GM12878 (cell line): ENCODE results near the gene FAM217B. TPM values are rescaled to one million over a fixed set of nuclear protein-coding genes. Genes with fewer than 3 reads are reported as not detected.

Experiments
- GATAD2B ChIP-seq: fragments of 450-650 bp; conservative IDR thresholded peaks from 2 replicates; pipeline ENCODE4 v1.6.1; 2017; ENCODE audit warnings: low read depth, mild to moderate bottlenecking, moderate library complexity
- KLF5 ChIP-seq: fragments of 450-650 bp; IDR thresholded peaks from 2 replicates; pipeline ENCODE4 v1.6.1; 2014; ENCODE audit warnings: mild to moderate bottlenecking; ENCODE audit not compliant: partially characterized antibody
- NKRF ChIP-seq: fragments of 450-650 bp; conservative IDR thresholded peaks from 2 replicates; pipeline ENCODE4 v1.6.1; 2017; ENCODE audit warnings: mild to moderate bottlenecking, moderate library complexity
- RB1 ChIP-seq: fragments of 450-650 bp; formaldehyde crosslinking; IDR thresholded peaks from 2 replicates; pipeline ENCODE4 v1.6.1; 2017; ENCODE audit warnings: mild to moderate bottlenecking, borderline replicate concordance
- SIX5 ChIP-seq: IDR thresholded peaks from 2 replicates; pipeline ENCODE4 v1.6.1; 2011; ENCODE audit warnings: mild to moderate bottlenecking, low read depth, low read length, moderate library complexity; ENCODE audit not compliant: severe bottlenecking
- SUZ12 ChIP-seq: fragments of 200-600 bp; sonication (generic); IDR thresholded peaks from one replicate; pipeline ENCODE4 v1.6.1; 2018; ENCODE audit warnings: antibody characterized with exemption, mild to moderate bottlenecking; ENCODE audit not compliant: unreplicated experiment
- TBL1XR1 ChIP-seq: IDR thresholded peaks from 2 replicates; pipeline ENCODE4 v1.6.1; 2012; ENCODE audit warnings: low read depth, low read length, improper control_type of control experiment
- ZNF592 ChIP-seq: fragments of 450-650 bp; IDR thresholded peaks from 2 replicates; pipeline ENCODE4 v1.6.1; 2017; ENCODE audit warnings: mild to moderate bottlenecking, moderate library complexity
- ZNF687 ChIP-seq: fragments of 450-650 bp; IDR thresholded peaks from 2 replicates; pipeline ENCODE4 v1.6.1; 2017; ENCODE audit warnings: mild to moderate bottlenecking, moderate library complexity
- polyA plus RNA-seq, 11 experiments: library from polyadenylated mRNA; depleted of rRNA in 4 of 11; unstranded in 6 of 11; stranded (reverse) in 5 of 11; fragments of >200 nt; fragmentation: Nextera tagmentation in 4 of 11; fragmentation: Illumina TruSeq in 1 of 11; extraction: Ambion mirVana in 4 of 11; extraction: Trizol in 1 of 11; gene quantifications; 1 replicate in 1 of 11; 2 replicates in 10 of 11; pipeline versions ENCODE4 v1.2.1 to v1.2.3, GENCODE V29; 2011 to 2016; ENCODE audit warnings: inconsistent platforms in 2 of 11, missing spikeins in 2 of 11, low read depth in 1 of 11
- total RNA-seq, 4 experiments: library from RNA; depleted of rRNA in 3 of 4; stranded (reverse); fragments of >200 nt in 3 of 4; fragmentation: Illumina TruSeq in 1 of 4; extraction: Trizol in 1 of 4; gene quantifications; 2 replicates each; pipeline versions ENCODE4 v1.2.1 to v1.2.3, GENCODE V29; 2013 to 2021

Gene FAM217B
- total and polyA plus RNA-seq, 10 of the 15 experiments (the other 5 are each of a cell fraction or from before 2014, with no cell fraction given): 6.3 to 18.3 (median 10.6) TPM

GRCh38 chr20:59947376-59947775 is 7.2 kb downstream of the FAM217B start (continued):
- TF ChIP-seq ZNF592 (no peak), SIX5 (no peak), RB1 (no peak), GATAD2B (no peak), ZNF687 (no peak), KLF5 (no peak), NKRF (no peak), SUZ12 (no peak), TBL1XR1 (no peak)
